CD8-positive, alpha-beta memory T cell (primary cell): Measurements from ENCODE around the gene ECSCR. TPM values are rescaled to one million over a fixed set of nuclear protein-coding genes. Genes with fewer than 3 reads are reported as not detected.
"Not testable (repeated sequence)": the region's sequence is repeated elsewhere in the genome, so short reads cannot be mapped to it uniquely, and the experiment has no call there.

Experiments
- CTCF ChIA-PET: fragments of 350-600 bp; sonication (Branson Sonifier 250); formaldehyde crosslinking; loops from one replicate; lab custom pipeline; 2021; ENCODE audit warnings: antibody characterized with exemption; lab: Charles Lee
- POLR2A ChIA-PET: fragments of 350-600 bp; sonication (Branson Sonifier 250); formaldehyde crosslinking; loops from one replicate; lab custom pipeline; 2021; ENCODE audit warnings: antibody characterized with exemption; lab: Charles Lee
- DNase-seq, 5 donors: peaks; one replicate each; pipeline versions ENCODE4 v3.0.0 to v3.0.0-alpha.2; 2020 to 2022; ENCODE audit warnings: mixed read lengths in 1 of 5
- H3K27ac ChIP-seq: one replicate; pipeline ENCODE4 v1.7.0; 2013; ENCODE audit warnings: low read depth, mild to moderate bottlenecking, low read length, moderate library complexity
- H3K27me3 ChIP-seq: 2 replicates; pipeline ENCODE4 v1.7.0; 2013; ENCODE audit warnings: low read length, mild to moderate bottlenecking; ENCODE audit not compliant: insufficient read depth, poor library complexity, severe bottlenecking
- H3K36me3 ChIP-seq: 2 replicates; pipeline ENCODE4 v1.7.0; 2013; ENCODE audit warnings: mild to moderate bottlenecking, low read length, moderate library complexity; ENCODE audit not compliant: insufficient read depth
- H3K4me1 ChIP-seq: 2 replicates; pipeline ENCODE4 v1.7.0; 2013; ENCODE audit warnings: mild to moderate bottlenecking, low read length, moderate library complexity; ENCODE audit not compliant: insufficient read depth
- H3K4me3 ChIP-seq: 2 replicates; pipeline ENCODE4 v1.7.0; 2013; ENCODE audit warnings: mild to moderate bottlenecking, low read length
- H3K9me3 ChIP-seq: 2 replicates; pipeline ENCODE4 v1.7.0; 2013; ENCODE audit warnings: mild to moderate bottlenecking, low read length
- H3K27ac Mint-ChIP-seq, 8 donors: one replicate each; pipeline ENCODE4 v1.8.0; 2020 to 2021; ENCODE audit warnings: mixed read lengths in 8 of 8, mild to moderate bottlenecking in 6 of 8, inconsistent platforms in 3 of 8, moderate library complexity in 3 of 8
- H3K27me3 Mint-ChIP-seq, 2 donors: one replicate each; pipeline ENCODE4 v1.8.0; 2020 to 2021; ENCODE audit warnings: mixed read lengths in 2 of 2, mild to moderate bottlenecking in 1 of 2, moderate library complexity in 1 of 2
- H3K36me3 Mint-ChIP-seq, 3 donors: one replicate each; pipeline ENCODE4 v1.8.0; 2020 to 2021; ENCODE audit warnings: mixed read lengths in 3 of 3, inconsistent platforms in 1 of 3, mild to moderate bottlenecking in 1 of 3
- H3K4me1 Mint-ChIP-seq, 3 donors: one replicate each; pipeline ENCODE4 v1.8.0; 2020 to 2021; ENCODE audit warnings: mixed read lengths in 3 of 3, inconsistent platforms in 1 of 3, mild to moderate bottlenecking in 1 of 3
- H3K4me3 Mint-ChIP-seq, 7 donors: one replicate each; pipeline ENCODE4 v1.8.0; 2020 to 2021; ENCODE audit warnings: mixed read lengths in 7 of 7, mild to moderate bottlenecking in 6 of 7, moderate library complexity in 4 of 7, inconsistent platforms in 2 of 7
- H3K9me3 Mint-ChIP-seq, 5 donors: one replicate each; pipeline ENCODE4 v1.8.0; 2020 to 2022; ENCODE audit warnings: mixed read lengths in 5 of 5, mild to moderate bottlenecking in 3 of 5, moderate library complexity in 2 of 5, inconsistent platforms in 1 of 5
- polyA plus RNA-seq: library from polyadenylated mRNA; unstranded; fragments of 300-500 nt; fragmentation: Illumina TruSeq; gene quantifications from one replicate; pipeline ENCODE4 v1.2.3, GENCODE V29; 2021
- total RNA-seq, 2 experiments: library from RNA; stranded (reverse); gene quantifications; one replicate each; pipeline ENCODE4 v1.2.3, GENCODE V29; 2021

ECSCR gene
- total and polyA plus RNA-seq, 3 experiments from 2014 or later, result 0.82 to 0.83 TPM; not detected in 1

GRCh38 chr5:139494256-139494655 lies 31.7 kb upstream of the ECSCR start:
- H3K27ac ChIP-seq, result no peak overlapping the region
- no peak overlapping the region for H3K4me3 ChIP-seq
- no peak overlapping the region for H3K4me3 Mint-ChIP-seq
- H3K36me3 ChIP-seq, result no peaks in the 10 kb centered on the region
- H3K27me3 Mint-ChIP-seq, result peaks cover 0 to 5% of the 10 kb centered on the region in 2 donors
- no peaks in the 10 kb centered on the region for H3K36me3 Mint-ChIP-seq
- ChIA-PET POLR2A (no interaction called here), CTCF (interaction anchor here (0.8 to 1.5 kb wide), 3 partner anchors 13 to 49 kb away, joined by 3 read pairs; no protein-coding TSS in a partner anchor)
- no peaks in the 10 kb centered on the region for H3K9me3 ChIP-seq
- no peak for DNase-seq
- no peaks in the 10 kb centered on the region for H3K9me3 Mint-ChIP-seq
- H3K27ac Mint-ChIP-seq, result no peak overlapping the region
- no peaks in the 10 kb centered on the region for H3K27me3 ChIP-seq
- peaks cover 5% of the 10 kb centered on the region for H3K4me1 ChIP-seq
- H3K4me1 Mint-ChIP-seq, result peaks cover 0 to 15% (median 0%) of the 10 kb centered on the region in 3 donors

GRCh38 chr5:139492700-139493192 lies 30.2 kb upstream of the ECSCR start:
- CTCF ChIA-PET, result no interaction called here
- no peaks in the 10 kb centered on the region for H3K36me3 ChIP-seq
- H3K27me3 ChIP-seq, result no peaks in the 10 kb centered on the region
- Mint-ChIP-seq H3K27ac (no peak overlapping the region), H3K36me3 (no peaks in the 10 kb centered on the region), H3K27me3 (peaks cover 0 to 5% of the 10 kb centered on the region in 2 donors), H3K9me3 (no peaks in the 10 kb centered on the region), H3K4me3 (peak overlapping the region in 1 of 7 donors; percentile 6), H3K4me1 (peaks cover 3 to 23% (median 9%) of the 10 kb centered on the region in 3 donors)
- POLR2A ChIA-PET, result no interaction called here
- H3K9me3 ChIP-seq, result no peaks in the 10 kb centered on the region
- no peak overlapping the region for H3K27ac ChIP-seq
- no peak for DNase-seq
- no peak overlapping the region for H3K4me3 ChIP-seq
- H3K4me1 ChIP-seq, result peaks cover 11% of the 10 kb centered on the region

- Histone ChIP-seq H3K27me3 (no peaks in the 10 kb centered on the region), H3K27ac (no peak overlapping the region), H3K4me1 (peaks cover 11% of the 10 kb centered on the region), H3K36me3 (no peaks in the 10 kb centered on the region), H3K9me3 (no peaks in the 10 kb centered on the region), H3K4me3 (no peak overlapping the region)
- Mint-ChIP-seq H3K4me1 (peaks cover 3 to 16% (median 16%) of the 10 kb centered on the region in 3 donors), H3K9me3 (no peaks in the 10 kb centered on the region), H3K36me3 (no peaks in the 10 kb centered on the region), H3K27ac (peak overlapping the region in 2 of 8 donors; percentile 68 to 77), H3K4me3 (peak overlapping the region in 1 of 7 donors; percentile 34), H3K27me3 (peaks cover 0 to 2% of the 10 kb centered on the region in 2 donors)
- DNase-seq, result no peak
- ChIA-PET CTCF (interaction anchor here (1.1 kb wide), 1 partner anchor 29 kb away, joined by 3 read pairs; no protein-coding TSS in a partner anchor), POLR2A (no interaction called here)
Measured at GRCh38 chr5:139488260-139488659, 25.7 kb upstream of the ECSCR start.

- Histone ChIP-seq H3K27me3 (no peaks in the 10 kb centered on the region), H3K27ac (no peak overlapping the region), H3K36me3 (no peaks in the 10 kb centered on the region), H3K4me3 (no peak overlapping the region), H3K4me1 (peaks cover 23% of the 10 kb centered on the region), H3K9me3 (no peaks in the 10 kb centered on the region)
- ChIA-PET POLR2A (interaction anchor here (0.6 to 0.7 kb wide), 2 partner anchors 24 to 28 kb away, joined by 3 to 6 read pairs; no protein-coding TSS in a partner anchor), CTCF (no interaction called here)
- Mint-ChIP-seq H3K27me3 (peaks cover 0 to 2% of the 10 kb centered on the region in 2 donors), H3K4me3 (no peak overlapping the region), H3K36me3 (peaks cover 0 to 4% (median 0%) of the 10 kb centered on the region in 3 donors), H3K9me3 (no peaks in the 10 kb centered on the region), H3K27ac (no peak overlapping the region), H3K4me1 (peaks cover 16 to 29% (median 26%) of the 10 kb centered on the region in 3 donors)
- no peak for DNase-seq
Measured at GRCh38 chr5:139486201-139486600, 23.7 kb upstream of the ECSCR start.

GRCh38 chr5:139482890-139483208 lies 20.3 kb upstream of the ECSCR start:
- H3K4me1 ChIP-seq, result peaks cover 47% of the 10 kb centered on the region
- POLR2A ChIA-PET, result interaction anchor here (0.6 to 2.3 kb wide), 10 partner anchors 12 to 228 kb away, joined by 3 to 18 read pairs (median 4); partner anchors contain the start of genes DNAJC18, ECSCR, SMIM33 and SPATA24
- not testable (repeated sequence) for H3K9me3 Mint-ChIP-seq, H3K27me3 ChIP-seq, H3K27me3 Mint-ChIP-seq, DNase-seq, H3K9me3 ChIP-seq
- CTCF ChIA-PET, result interaction anchor here (0.7 to 3.1 kb wide), 12 partner anchors 14 to 62 kb away, joined by 3 to 26 read pairs (median 4); partner anchors contain the start of gene DNAJC18
- H3K36me3 Mint-ChIP-seq, result peaks cover 0 to 28% (median 4%) of the 10 kb centered on the region in 3 donors
- peaks cover 28 to 46% (median 45%) of the 10 kb centered on the region in 3 donors for H3K4me1 Mint-ChIP-seq
- peak overlapping the region; percentile 85 to 98 (median 90) for H3K27ac Mint-ChIP-seq
- peak overlapping the region; percentile 94 for H3K4me3 ChIP-seq
- peak overlapping the region; percentile 86 to 90 (median 88) for H3K4me3 Mint-ChIP-seq
- peak overlapping the region; percentile 82 for H3K27ac ChIP-seq
- H3K36me3 ChIP-seq, result peaks cover 20% of the 10 kb centered on the region

GRCh38 chr5:139482050-139482889 lies 19.7 kb upstream of the ECSCR start, which contains the start of gene STING1:
TSS of gene STING1 (minus strand) at chr5:139482758. CDS start at chr5:139481704, 1,054 bp downstream.
- H3K9me3 Mint-ChIP-seq, result no peaks in the 10 kb centered on the region
- POLR2A ChIA-PET, result interaction anchor here (0.6 to 2.3 kb wide), 18 partner anchors 9 to 228 kb away, joined by 3 to 18 read pairs (median 4); partner anchors contain the start of genes CXXC5, DNAJC18, ECSCR and SMIM33
- no peaks in the 10 kb centered on the region for H3K27me3 Mint-ChIP-seq
- peaks cover 28 to 51% (median 49%) of the 10 kb centered on the region in 3 donors for H3K4me1 Mint-ChIP-seq
- Histone ChIP-seq H3K27me3 (no peaks in the 10 kb centered on the region), H3K4me1 (peaks cover 52% of the 10 kb centered on the region), H3K4me3 (peak within 1 kb of the TSS; percentile 94), H3K9me3 (no peaks in the 10 kb centered on the region), H3K36me3 (peaks cover 24% of the 10 kb centered on the region), H3K27ac (peak within 1 kb of the TSS; percentile 82)
- CTCF ChIA-PET, result interaction anchor here (0.7 to 3.1 kb wide), 17 partner anchors 11 to 189 kb away, joined by 3 to 26 read pairs (median 3); partner anchors contain the start of genes DNAJC18, MATR3 and SMIM33
- peak within 1 kb of the TSS; percentile 85 to 98 (median 90) for H3K27ac Mint-ChIP-seq
- H3K4me3 Mint-ChIP-seq, result peak within 1 kb of the TSS; percentile 86 to 90 (median 88)
- peaks cover 0 to 34% (median 4%) of the 10 kb centered on the region in 3 donors for H3K36me3 Mint-ChIP-seq
- peak; percentile 43 to 85 (median 78) for DNase-seq

- H3K4me1 Mint-ChIP-seq, result peaks cover 28 to 52% (median 49%) of the 10 kb centered on the region in 3 donors
- H3K27ac Mint-ChIP-seq, result peak overlapping the region; percentile 85 to 98 (median 90)
- ChIA-PET CTCF (interaction anchor here (0.8 to 3.1 kb wide), 12 partner anchors 10 to 188 kb away, joined by 3 to 26 read pairs (median 4); partner anchors contain the start of genes DNAJC18, MATR3 and SMIM33), POLR2A (interaction anchor here (0.6 to 2.3 kb wide), 12 partner anchors 8 to 1016 kb away, joined by 3 to 18 read pairs (median 4); partner anchors contain the start of genes CXXC5, DNAJC18, EGR1 and SMIM33)
- H3K36me3 ChIP-seq, result peaks cover 24% of the 10 kb centered on the region
- peak overlapping the region; percentile 94 for H3K4me3 ChIP-seq
- peaks cover 52% of the 10 kb centered on the region for H3K4me1 ChIP-seq
- DNase-seq, result no peak
- no peaks in the 10 kb centered on the region for H3K9me3 Mint-ChIP-seq
- peak overlapping the region; percentile 86 to 90 (median 88) for H3K4me3 Mint-ChIP-seq
- no peaks in the 10 kb centered on the region for H3K27me3 Mint-ChIP-seq
- no peaks in the 10 kb centered on the region for H3K9me3 ChIP-seq
- no peaks in the 10 kb centered on the region for H3K27me3 ChIP-seq
- H3K36me3 Mint-ChIP-seq, result peaks cover 0 to 40% (median 4%) of the 10 kb centered on the region in 3 donors
- peak overlapping the region; percentile 82 for H3K27ac ChIP-seq
Measured at GRCh38 chr5:139481580-139482049, 19.1 kb upstream of the ECSCR start.
